Vagina (tissue), 2 donors: ENCODE results near the gene CSTPP1.

Experiments
- CTCF ChIP-seq, 3 experiments: fragments of 450-650 bp in 2 of 3; fragments of 200-600 bp in 1 of 3; sonication (generic) in 1 of 3; IDR thresholded peaks; one replicate each; pipeline ENCODE4 v1.5.1; 2017 to 2019; ENCODE audit warnings: antibody characterized with exemption in 3 of 3, mild to moderate bottlenecking in 2 of 3, moderate library complexity in 2 of 3
- POLR2A ChIP-seq, 2 donors: fragments of 450-650 bp; IDR thresholded peaks; one replicate each; pipeline ENCODE4 v1.6.1; 2017; ENCODE audit warnings: antibody characterized with exemption in 2 of 2, mild to moderate bottlenecking in 2 of 2, moderate library complexity in 2 of 2

DNA sequence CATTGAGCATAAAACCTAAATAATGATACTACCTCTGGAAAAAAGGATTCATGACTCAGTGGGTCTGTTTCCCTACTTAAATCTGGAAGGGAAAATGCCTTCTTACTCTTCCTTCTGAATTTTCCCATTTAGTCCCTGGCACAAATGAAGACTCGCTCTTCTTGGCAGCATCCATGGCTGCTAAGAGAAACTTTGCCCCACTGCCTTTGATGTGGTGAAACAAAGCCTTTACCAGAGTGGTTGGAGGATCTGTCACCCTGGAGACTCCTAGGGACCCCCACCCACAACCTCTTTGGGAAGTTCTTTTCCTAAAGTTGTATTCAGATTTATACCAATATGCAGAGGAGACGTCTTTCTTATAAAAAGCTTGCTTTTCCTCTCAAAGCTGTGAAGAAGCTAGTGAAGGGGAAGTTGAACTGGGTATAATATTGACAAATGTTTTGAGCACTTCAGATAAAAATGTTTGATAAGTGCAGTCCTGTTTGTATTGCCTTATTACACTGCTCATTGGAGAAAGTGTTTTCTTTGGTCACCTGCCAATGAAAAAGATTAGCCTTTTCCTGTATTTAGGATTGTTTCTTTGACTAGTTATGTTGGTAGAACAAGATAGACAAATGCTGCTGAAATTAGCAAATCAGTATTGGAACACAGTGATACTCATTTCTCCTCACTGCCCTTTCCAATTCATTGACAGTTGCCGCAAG is 162.8 kb downstream of the CSTPP1 start:
- TF ChIP-seq CTCF (IDR thresholded peaks at IDR 0.05): no peak
- no peak for TF ChIP-seq POLR2A (IDR thresholded peaks at IDR 0.05)
